GM21390 (cell line): ENCODE measurements around the gene ABCD3.
"Not testable (repeated sequence)": the region's sequence is repeated elsewhere in the genome, so short reads cannot be mapped to it uniquely, and the experiment has no call there.

Experiments used
- ATAC-seq: cut with Tn5 transposase; IDR thresholded peaks from one replicate; pipeline ENCODE4 v1.9.1; 2021; ENCODE audit not compliant: unreplicated experiment

ABCD3 gene

DNA sequence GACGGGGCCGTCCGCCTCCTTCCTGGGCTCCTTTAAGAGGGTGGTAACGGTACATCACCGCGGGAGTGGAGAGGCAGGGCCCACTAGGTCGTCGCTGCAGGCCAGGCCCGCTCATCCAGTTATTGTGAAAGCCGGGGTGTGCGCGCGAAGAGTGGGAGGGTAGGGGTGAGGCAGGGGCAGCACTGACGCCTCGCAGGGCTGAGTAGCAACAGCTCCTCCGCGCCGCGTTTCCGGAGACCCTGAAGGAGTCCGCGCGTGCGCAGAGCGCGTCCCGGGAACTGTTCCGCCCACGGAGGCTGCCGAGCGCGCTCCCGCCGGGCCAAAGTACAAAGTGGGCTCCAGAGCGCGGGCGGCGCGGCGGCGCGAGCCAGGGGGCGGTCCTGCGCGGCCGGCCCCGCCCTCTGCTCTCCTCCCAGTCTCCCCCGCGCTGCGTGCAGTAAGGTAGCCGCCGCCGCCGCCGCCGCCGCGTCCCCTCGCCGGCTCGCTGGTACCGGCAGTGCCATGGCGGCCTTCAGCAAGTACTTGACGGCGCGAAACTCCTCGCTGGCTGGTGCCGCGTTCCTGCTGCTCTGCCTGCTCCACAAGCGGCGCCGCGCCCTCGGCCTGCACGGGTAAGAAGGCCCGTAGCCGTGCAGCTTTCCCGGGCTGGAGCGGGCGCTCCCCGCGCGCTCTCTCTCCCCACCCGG lies at the start of gene ABCD3:
Gene ABCD3, plus strand, starts transcription at position 412 of the 686 bp plus-strand sequence. Its CDS starts 90 bp downstream, at position 502.
- peak; percentile 97 for ATAC-seq

GRCh38 chr1:94372771-94373170 lies 45.4 kb upstream of the ABCD3 start:
- ATAC-seq = not testable (repeated sequence)

DNA sequence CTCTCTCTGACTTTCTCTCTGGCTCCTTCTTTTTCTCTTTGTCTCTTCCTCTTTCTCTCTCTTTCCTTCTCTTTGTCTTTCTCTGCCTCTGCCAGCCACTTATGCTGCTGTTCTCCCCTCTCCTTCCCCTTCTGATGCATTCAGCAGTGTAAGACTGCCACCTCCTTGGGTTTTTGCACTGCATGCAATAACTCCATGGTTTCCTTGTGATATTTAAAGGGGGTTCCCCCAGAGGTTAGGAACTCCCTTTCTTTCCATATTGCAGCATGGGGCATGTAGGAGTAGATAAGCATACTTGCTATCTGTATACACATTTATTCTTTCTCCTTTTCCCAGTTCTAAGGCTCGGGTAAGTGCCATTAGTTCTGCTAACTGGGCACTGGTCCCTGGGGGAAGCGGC lies 44.9 kb upstream of the ABCD3 start:
- not testable (repeated sequence) for ATAC-seq

- not testable (repeated sequence) for ATAC-seq
Observed at GRCh38 chr1:94375666-94376065, 42.5 kb upstream of the ABCD3 start.

DNA sequence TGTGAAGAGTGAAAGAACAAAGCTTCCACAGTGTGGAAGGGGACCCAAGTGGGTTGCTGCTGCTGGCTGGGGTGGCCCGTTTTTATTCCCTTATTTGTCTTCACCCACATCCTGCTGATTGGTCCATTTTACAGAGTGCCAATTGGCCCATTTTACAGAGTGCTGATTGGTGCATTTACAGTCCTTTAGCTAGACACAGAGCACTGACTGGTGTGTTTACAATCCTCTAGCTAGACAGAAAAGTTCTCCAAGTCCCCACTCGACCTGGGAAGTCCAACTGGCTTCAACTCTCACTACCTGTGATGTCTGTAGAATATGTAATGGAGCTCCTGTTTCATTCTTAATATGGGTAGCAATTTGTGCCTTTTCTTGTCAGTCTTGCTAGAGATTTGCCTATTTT lies 39.7 kb upstream of the ABCD3 start:
- ATAC-seq = not testable (repeated sequence)

- no peak for ATAC-seq
Observed at GRCh38 chr1:94379615-94380014, 38.6 kb upstream of the ABCD3 start.

DNA sequence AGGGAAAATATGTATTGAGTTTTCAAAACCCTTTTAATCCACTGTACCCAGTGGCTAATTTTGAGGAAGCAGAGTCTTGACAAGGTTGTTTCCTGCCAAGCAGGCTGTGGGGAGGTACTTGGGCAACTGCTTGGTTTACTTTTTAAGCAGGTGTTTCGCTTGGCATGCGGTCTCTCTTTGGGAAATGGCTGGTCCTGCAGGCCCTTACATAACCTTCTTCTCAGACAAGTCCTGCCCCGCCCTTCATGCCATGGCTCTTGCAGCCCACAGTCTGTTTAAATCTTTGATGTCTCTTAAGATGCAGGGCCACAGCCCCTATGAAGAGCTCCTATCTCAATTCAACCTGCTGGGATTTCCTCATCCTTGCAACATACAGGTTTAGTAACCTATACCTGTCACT lies 36.0 kb upstream of the ABCD3 start:
- ATAC-seq = no peak

DNA sequence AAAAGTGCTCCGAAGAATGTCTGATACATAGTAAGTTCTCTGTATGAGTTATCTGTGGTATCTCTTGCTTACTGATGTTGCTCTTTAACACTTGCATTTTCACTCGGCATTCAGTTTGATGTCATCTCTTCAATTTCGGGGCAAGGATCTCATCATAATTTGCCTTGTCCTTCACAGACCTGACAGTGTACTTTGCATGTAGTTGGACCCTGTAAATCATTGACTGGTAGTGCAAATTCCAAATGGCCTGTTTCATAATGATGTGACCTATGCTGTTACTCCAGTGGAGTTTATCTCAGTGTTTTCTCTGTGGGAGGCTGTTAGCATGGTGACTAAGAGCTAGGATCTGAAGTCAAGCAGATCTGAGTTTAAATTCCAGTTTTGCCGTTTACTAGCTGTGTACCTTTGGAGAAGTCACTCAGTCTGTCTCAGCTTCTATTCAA lies 34.2 kb upstream of the ABCD3 start:
- no peak for ATAC-seq

DNA sequence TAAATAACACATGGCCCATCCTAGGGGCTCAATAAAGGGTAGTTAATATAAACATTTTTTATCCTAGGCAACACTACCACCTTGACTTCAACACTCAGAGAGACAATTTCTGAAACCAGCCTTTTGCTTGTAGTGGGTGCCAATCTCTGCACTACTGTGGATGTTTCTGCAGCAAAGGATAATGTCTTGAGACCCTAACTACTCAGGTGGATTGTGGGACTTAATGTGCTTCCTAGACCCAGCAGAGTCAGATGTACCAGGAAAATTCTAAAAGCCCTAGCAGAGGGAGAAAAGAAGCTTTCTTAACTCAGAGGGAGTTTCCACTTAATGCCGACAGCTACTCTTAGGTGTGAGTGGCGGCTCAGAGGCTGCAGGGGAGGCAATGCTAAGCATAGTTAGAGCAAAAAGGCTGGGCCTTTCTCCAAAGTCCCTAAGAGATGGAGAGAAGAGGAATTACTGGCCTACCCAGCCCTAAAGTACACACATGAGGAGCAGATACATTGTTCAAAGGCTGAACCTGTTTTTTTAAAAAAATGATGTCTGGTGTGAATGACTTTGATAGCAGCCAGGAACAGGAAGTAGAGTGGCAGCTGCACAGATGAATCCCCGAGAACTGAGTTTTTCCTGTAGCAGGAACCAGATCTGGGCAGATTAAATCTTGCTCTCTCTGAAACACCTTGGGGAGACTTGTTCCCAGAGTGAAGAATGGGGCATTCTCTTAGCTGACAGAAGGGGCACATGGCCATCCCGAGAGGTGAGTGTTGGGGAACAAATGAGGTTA lies 33.5 kb upstream of the ABCD3 start:
- ATAC-seq = peak; percentile 44

DNA sequence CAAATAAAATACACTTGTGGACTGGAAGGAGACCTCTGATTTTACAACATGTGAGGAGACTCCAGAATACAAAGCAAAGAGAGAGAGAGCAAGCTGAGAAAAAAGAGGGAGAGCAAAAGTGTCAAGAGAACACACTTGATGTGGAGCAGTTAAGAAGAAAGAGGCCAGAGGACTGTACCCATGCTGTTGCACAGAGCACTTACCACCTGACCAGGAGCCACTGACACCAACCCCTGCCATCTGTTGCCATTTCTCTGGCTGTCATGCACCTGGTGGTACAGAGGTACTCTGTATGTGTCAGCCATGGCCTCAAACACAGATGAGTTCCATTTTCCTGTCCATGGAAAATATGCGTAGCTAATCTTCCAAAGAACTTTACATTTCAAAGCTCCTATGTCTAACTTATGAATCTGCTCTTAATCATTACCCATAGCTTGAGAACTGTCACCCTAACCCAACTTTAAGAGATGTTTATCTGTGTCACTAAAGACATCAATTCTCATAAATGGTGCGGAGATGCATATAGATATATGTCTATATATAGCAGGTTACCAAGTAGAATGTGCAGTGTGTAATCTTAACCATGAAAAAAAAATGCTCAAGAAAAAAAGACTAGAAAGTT lies 32.8 kb upstream of the ABCD3 start:
- no peak for ATAC-seq

DNA sequence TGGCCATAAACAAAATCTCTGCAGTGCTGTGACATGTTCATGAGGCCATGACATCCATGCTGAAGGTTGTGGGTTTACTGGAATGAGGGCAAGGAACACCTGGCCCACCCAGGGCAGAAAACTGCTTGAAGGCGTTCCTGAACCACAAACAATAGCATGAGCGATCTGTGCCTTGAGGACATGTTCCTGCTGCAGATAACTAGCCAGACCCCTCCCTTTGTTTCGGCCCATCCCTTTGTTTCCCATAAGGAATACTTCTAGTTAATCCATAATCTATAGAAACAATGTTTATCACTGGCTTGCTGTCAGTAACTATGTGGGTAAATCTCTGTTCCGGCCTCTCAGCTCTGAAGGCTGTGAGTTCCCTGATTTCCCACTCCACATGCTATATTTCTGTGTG lies 28.9 kb upstream of the ABCD3 start:
- no peak for ATAC-seq

- ATAC-seq = no peak
Observed at GRCh38 chr1:94394247-94394646, 23.9 kb upstream of the ABCD3 start.

- no peak for ATAC-seq
Observed at GRCh38 chr1:94395231-94395630, 23.0 kb upstream of the ABCD3 start.

DNA sequence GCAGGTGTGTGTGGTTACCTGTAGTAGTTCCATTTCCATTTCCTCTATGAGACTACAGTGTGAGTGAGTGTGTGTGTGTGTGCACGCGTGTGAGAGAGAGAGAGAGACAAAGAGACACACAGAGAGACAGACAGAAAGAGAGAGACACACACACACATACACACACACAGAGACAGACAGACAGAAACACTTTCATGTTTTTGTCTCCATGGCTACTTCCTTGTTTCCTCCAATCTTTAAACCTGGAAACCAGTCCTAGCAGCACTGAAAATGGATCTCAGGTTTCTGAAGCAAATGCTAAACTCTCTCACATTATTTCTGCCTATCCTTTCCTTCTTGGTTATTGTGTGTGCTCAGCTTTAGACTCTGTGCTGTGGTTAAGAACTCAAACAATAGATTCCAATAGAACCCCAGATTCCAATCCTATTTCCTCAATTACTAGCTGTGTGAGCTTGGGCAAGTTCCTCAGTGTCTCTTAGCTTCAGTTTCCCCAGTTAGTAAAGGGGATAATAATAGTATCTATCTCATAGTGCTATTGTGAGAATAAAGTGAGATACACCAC lies 22.4 kb upstream of the ABCD3 start:
- no peak for ATAC-seq

- no peak for ATAC-seq
Observed at GRCh38 chr1:94396356-94397010, 21.7 kb upstream of the ABCD3 start.

GRCh38 chr1:94398356-94398755 lies 19.8 kb upstream of the ABCD3 start:
- ATAC-seq = no peak

- ATAC-seq = no peak
Observed at GRCh38 chr1:94399453-94399852, 18.7 kb upstream of the ABCD3 start.

DNA sequence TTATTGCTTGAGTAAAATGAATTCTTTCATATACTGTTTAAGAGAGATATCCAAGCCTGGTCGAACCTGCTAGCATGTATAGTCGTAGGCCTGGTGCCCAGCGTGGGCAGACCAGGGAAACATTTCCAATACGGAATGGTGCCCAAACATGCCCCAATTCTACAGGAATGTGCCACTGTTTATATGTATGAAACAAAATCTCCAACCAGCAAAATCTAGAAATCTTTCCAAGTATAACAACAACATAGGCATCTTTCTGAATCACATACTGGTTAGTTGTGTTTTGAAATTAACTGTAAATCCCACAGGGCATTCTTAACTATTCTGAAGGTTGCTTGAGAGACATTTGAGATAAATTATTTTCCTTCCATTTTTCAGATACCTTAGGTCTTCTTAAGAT lies 17.0 kb upstream of the ABCD3 start:
- no peak for ATAC-seq

- ATAC-seq = no peak
Observed at GRCh38 chr1:94406446-94406845, 11.7 kb upstream of the ABCD3 start.

- no peak for ATAC-seq
Observed at GRCh38 chr1:94408104-94408830, 9.9 kb upstream of the ABCD3 start.
